ENCODE results near the gene CSNK1D. TPM values are rescaled to one million over a fixed set of nuclear protein-coding genes. Genes with fewer than 3 reads are reported as not detected.
A peak's percentile ranks its signal among the peaks of the same experiment; 100 is the strongest.

CSNK1D gene
- total RNA-seq, 1 experiment from 2014 or later: 60.4 TPM

- DNase-seq (ENCODE audit: low spot score): no peak
Observed at GRCh38 chr17:82240506-82241182, 32.9 kb downstream of the CSNK1D start.

GRCh38 chr17:82239926-82240505 lies 33.5 kb downstream of the CSNK1D start:
- no peak for DNase-seq (ENCODE audit: low spot score)

- no peak for DNase-seq (ENCODE audit: low spot score)
Observed at GRCh38 chr17:82239401-82239925, 34.0 kb downstream of the CSNK1D start.

GRCh38 chr17:82238472-82239201 lies 34.9 kb downstream of the CSNK1D start:
- DNase-seq (ENCODE audit: low spot score): peak; percentile 91

GRCh38 chr17:82237746-82238471 lies 35.6 kb downstream of the CSNK1D start:
- DNase-seq (ENCODE audit: low spot score): no peak

- DNase-seq (ENCODE audit: low spot score): no peak
Observed at GRCh38 chr17:82237083-82237745, 36.3 kb downstream of the CSNK1D start.

GRCh38 chr17:82236142-82236971 lies 37.1 kb downstream of the CSNK1D start:
- DNase-seq (ENCODE audit: low spot score): peak; percentile 88

GRCh38 chr17:82235775-82236141 lies 37.7 kb downstream of the CSNK1D start:
- peak; percentile 67 for DNase-seq (ENCODE audit: low spot score)

- DNase-seq (ENCODE audit: low spot score): no peak
Observed at GRCh38 chr17:82235056-82235774, 38.3 kb downstream of the CSNK1D start.

GRCh38 chr17:82234211-82235055 lies 39.1 kb downstream of the CSNK1D start:
- DNase-seq (ENCODE audit: low spot score): no peak

- no peak for DNase-seq (ENCODE audit: low spot score)
Observed at GRCh38 chr17:82232876-82233785, 40.4 kb downstream of the CSNK1D start.

GRCh38 chr17:82232322-82232820 lies 41.1 kb downstream of the CSNK1D start:
- no peak for DNase-seq (ENCODE audit: low spot score)

- DNase-seq (ENCODE audit: low spot score): peak; percentile 78
Observed at GRCh38 chr17:82231562-82232321, 41.8 kb downstream of the CSNK1D start.

GRCh38 chr17:82231312-82231561 lies 42.3 kb downstream of the CSNK1D start:
- peak; percentile 59 for DNase-seq (ENCODE audit: low spot score)

GRCh38 chr17:82230609-82231311 lies 42.7 kb downstream of the CSNK1D start:
- peak; percentile 77 for DNase-seq (ENCODE audit: low spot score)

Measured in HT-29 (cell line).